Upper lobe of left lung (tissue), 4 donors: ENCODE measurements around the gene TJP2.

ENCODE experiments used
- EP300 ChIP-seq, 4 donors: sonication (generic); formaldehyde crosslinking; IDR thresholded peaks; one replicate each; pipeline ENCODE4 v1.5.1; 2017; ENCODE audit warnings: antibody characterized with exemption in 4 of 4, control low read depth in 2 of 4
- POLR2AphosphoS5 ChIP-seq, 2 donors: sonication (generic); formaldehyde crosslinking; IDR thresholded peaks; one replicate each; pipeline ENCODE4 v1.5.1; 2017; ENCODE audit warnings: antibody characterized with exemption in 2 of 2
- TF ChIP-seq, protein P1 (sequence below), 6 experiments: fragments of 450-650 bp in 4 of 6; fragments of 200-600 bp in 2 of 6; sonication (generic) in 2 of 6; IDR thresholded peaks; one replicate each; pipeline ENCODE4 v1.5.1; 2016 to 2019; ENCODE audit warnings: antibody characterized with exemption in 6 of 6

DNA sequence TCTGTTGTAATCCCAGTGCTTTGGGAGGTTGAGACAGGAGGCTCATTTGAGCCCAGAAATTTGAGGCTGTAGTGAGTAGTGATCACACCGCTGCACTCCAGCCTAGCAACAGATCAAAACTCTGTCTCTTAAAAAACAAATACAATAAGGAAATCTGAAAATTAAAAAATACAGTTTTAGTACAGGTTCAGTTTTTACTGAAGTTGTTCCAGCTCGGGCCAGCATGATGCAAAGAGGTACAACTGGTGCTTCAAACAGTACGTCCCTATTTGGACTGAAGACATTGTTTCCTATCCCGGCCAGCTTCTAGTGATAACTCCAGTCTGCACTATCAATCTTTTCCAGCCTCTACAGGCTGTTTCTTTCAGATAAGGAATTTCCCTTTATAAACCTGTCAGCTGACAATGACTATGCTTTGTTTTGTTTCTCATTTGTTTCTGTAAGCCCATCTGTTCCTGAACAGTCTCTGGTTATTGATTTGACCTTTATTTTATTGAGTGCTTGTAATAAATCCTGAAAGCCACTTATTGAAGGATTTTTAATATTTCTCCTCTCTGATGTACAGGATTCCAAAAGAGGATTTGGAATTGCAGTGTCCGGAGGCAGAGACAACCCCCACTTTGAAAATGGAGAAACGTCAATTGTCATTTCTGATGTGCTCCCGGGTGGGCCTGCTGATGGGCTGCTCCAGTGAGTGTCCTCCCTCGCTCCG is 41.9 kb downstream of the TJP2 start:
- TF ChIP-seq, protein P1, sequence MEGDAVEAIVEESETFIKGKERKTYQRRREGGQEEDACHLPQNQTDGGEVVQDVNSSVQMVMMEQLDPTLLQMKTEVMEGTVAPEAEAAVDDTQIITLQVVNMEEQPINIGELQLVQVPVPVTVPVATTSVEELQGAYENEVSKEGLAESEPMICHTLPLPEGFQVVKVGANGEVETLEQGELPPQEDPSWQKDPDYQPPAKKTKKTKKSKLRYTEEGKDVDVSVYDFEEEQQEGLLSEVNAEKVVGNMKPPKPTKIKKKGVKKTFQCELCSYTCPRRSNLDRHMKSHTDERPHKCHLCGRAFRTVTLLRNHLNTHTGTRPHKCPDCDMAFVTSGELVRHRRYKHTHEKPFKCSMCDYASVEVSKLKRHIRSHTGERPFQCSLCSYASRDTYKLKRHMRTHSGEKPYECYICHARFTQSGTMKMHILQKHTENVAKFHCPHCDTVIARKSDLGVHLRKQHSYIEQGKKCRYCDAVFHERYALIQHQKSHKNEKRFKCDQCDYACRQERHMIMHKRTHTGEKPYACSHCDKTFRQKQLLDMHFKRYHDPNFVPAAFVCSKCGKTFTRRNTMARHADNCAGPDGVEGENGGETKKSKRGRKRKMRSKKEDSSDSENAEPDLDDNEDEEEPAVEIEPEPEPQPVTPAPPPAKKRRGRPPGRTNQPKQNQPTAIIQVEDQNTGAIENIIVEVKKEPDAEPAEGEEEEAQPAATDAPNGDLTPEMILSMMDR (IDR thresholded peaks at IDR 0.05) = no peak
- TF ChIP-seq POLR2AphosphoS5 (IDR thresholded peaks at IDR 0.05) = no peak
- TF ChIP-seq EP300 (IDR thresholded peaks at IDR 0.05) = peak in 1 of 4 donors; percentile 54
